ENCODE measurements around the gene IRX4. TPM values are rescaled to one million over a fixed set of nuclear protein-coding genes. Genes with fewer than 3 reads are reported as not detected.

Gene IRX4
- total and polyA plus RNA-seq, 2 donors (not counting 3 experiments of a cell fraction or from before 2014, with no cell fraction given): not detected

GRCh38 chr5:1889321-1890065 lies 6.8 kb upstream of the IRX4 start:
- CTCF ChIA-PET: no interaction called here
- DNase-seq (ENCODE audit: low read depth, low spot score): no peak
- H3K9ac ChIP-seq (replicated peaks; ENCODE audit: extremely low read depth, insufficient read depth, low read length): no peak overlapping the region

More at GRCh38 chr5:1889321-1890065, 6.8 kb upstream of the IRX4 start:
- Histone ChIP-seq H3K27ac (ENCODE audit: insufficient read depth, low read depth, low read length) (no peak overlapping the region), H3K79me2 (ENCODE audit: control insufficient read depth, insufficient read depth, low read length) (no peaks in the 10 kb centered on the region), H4K20me1 (replicated peaks; ENCODE audit: control insufficient read depth, extremely low read depth, insufficient read depth, low read length) (no peaks in the 10 kb centered on the region), H3K9me3 (replicated peaks; ENCODE audit: control insufficient read depth, insufficient read depth, low read length) (no peaks in the 10 kb centered on the region), H3K27me3 (ENCODE audit: control insufficient read depth in 2 of 2, insufficient read depth in 2 of 2, low read length in 2 of 2) (peaks cover 32 to 37% of the 10 kb centered on the region in 2 experiments), H3K9me1 (replicated peaks; ENCODE audit: control insufficient read depth, extremely low read depth, insufficient read depth, low read length) (no peaks in the 10 kb centered on the region), H3K4me2 (ENCODE audit: insufficient read depth, low read length) (no peak overlapping the region), H3K4me3 (replicated peaks in 1 of 3; ENCODE audit: insufficient read depth in 1 of 3, low read depth in 1 of 3, low read length in 3 of 3) (no peak overlapping the region), H3K4me1 (ENCODE audit: control insufficient read depth, extremely low read depth, insufficient read depth, low read length) (no peaks in the 10 kb centered on the region), H3K36me3 (ENCODE audit: control insufficient read depth in 2 of 2, extremely low read depth in 1 of 2, insufficient read depth in 2 of 2, low read length in 2 of 2) (no peaks in the 10 kb centered on the region), H2AFZ (ENCODE audit: low read depth, low read length) (no peak overlapping the region)
- dilution Hi-C loops (cut with MboI; ENCODE audit: extremely low pct_ligation_motif_present, low sequenced_read_pairs): no loop called here
- no peak for TF ChIP-seq MYC (IDR thresholded peaks at IDR 0.05; ENCODE audit: low read depth, low read length)
- TF ChIP-seq JUN (IDR thresholded peaks at IDR 0.05; ENCODE audit: borderline replicate concordance, insufficient read depth, insufficient read length, low read depth): no peak
- no peak for TF ChIP-seq GATA2 (IDR thresholded peaks at IDR 0.05; ENCODE audit: insufficient read depth, insufficient read length, low read depth, low read length)
- TF ChIP-seq MAX (IDR thresholded peaks at IDR 0.05; ENCODE audit: insufficient read depth, insufficient read length): no peak
- no peak for TF ChIP-seq FOS (IDR thresholded peaks at IDR 0.05; ENCODE audit: borderline replicate concordance, insufficient read depth, low read length)
- TF ChIP-seq EZH2 (IDR thresholded peaks at IDR 0.05; ENCODE audit: borderline replicate concordance, low read depth, low read length, severe bottlenecking): no peak
- no peak for TF ChIP-seq CTCF (IDR thresholded peaks at IDR 0.05; ENCODE audit: extremely low read depth in 1 of 2, insufficient read depth in 1 of 2, low read depth in 1 of 2, low read length in 2 of 2)
- TF ChIP-seq POLR2A (IDR thresholded peaks at IDR 0.05; ENCODE audit: low read depth, low read length): no peak
- TF ChIP-seq POLR2AphosphoS5 (IDR thresholded peaks at IDR 0.05; ENCODE audit: insufficient read depth, low read depth, low read length): no peak
- no TSS peak for BruUV-seq (replicated peaks)
- no peak for FAIRE-seq
- intact Hi-C loops (cut with micrococcal nuclease): no loop called here
- POLR2A ChIA-PET: no interaction called here
